Measurements from ENCODE around the gene PID1. TPM values are rescaled to one million over a fixed set of nuclear protein-coding genes. Genes with fewer than 3 reads are reported as not detected.

Gene PID1
- total and polyA plus RNA-seq, 2 donors: 1.0 to 5.2 TPM

DNA sequence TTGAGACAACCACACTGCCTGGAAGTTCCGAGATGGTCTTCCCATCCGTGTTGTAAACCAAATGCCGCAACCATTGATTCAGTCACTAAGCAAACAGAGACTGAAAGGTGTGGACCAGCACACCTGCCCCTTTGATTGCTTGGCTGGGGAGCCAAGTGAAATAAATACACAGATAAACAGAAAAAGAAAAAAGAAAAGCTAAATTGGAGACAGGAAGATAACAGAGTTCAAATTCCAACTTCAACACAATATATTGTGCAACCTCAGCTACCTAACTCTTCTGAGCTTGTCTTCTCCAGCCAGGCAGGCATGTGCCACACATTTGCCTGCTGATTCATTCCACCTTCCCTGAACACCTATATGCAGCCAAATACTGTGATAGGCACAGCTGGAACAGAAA is 110.9 kb downstream of the PID1 start:
- no peak overlapping the region for H3K4me3 ChIP-seq (ENCODE audit: low read length in 2 of 2)
- H3K4me1 ChIP-seq (ENCODE audit: control insufficient read depth in 2 of 2, insufficient read depth in 2 of 2, low read length in 2 of 2): no peaks in the 10 kb centered on the region
- H3K27ac ChIP-seq (ENCODE audit: low read depth in 1 of 2, low read length in 1 of 2): no peak overlapping the region
- 98% methylated on average over 3 of the region's 3 CpGs for WGBS
- H3K36me3 ChIP-seq (ENCODE audit: control insufficient read depth in 2 of 2, insufficient read depth in 2 of 2, low read length in 1 of 2): no peaks in the 10 kb centered on the region
- H3K27me3 ChIP-seq (ENCODE audit: control insufficient read depth in 2 of 2, insufficient read depth in 1 of 2, low read length in 1 of 2): no peaks in the 10 kb centered on the region
- DNase-seq (ENCODE audit: low read depth in 6 of 9, low spot score in 9 of 9): no peak
- H3K9me3 ChIP-seq (ENCODE audit: control insufficient read depth in 2 of 2, insufficient read depth in 1 of 2, low read length in 1 of 2): no peaks in the 10 kb centered on the region

DNA sequence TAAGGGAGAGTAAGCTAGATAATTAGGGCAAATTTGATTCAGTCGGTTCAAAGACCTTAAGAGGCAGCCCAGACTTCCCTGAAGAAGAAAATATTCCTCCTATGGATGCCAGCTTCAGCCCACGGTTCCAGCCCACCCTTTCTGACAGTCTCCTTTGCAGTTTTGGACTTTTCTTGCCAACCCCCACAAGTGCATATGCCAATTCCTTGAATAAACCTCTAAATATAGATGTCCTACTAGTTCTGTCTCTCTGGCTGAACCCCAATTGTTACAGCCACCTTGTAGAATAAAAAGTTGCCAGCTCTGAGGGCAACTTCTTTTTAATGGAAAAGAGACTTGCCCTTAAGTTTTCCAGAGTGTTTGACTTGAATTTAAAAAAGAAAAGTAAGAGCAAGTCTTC is 111.7 kb downstream of the PID1 start:
- no peaks in the 10 kb centered on the region for H3K4me1 ChIP-seq (ENCODE audit: control insufficient read depth in 2 of 2, insufficient read depth in 2 of 2, low read length in 2 of 2)
- H3K4me3 ChIP-seq (ENCODE audit: low read length in 2 of 2): no peak overlapping the region
- WGBS: 74% methylated on average over 2 of the region's 2 CpGs
- H3K36me3 ChIP-seq (ENCODE audit: control insufficient read depth in 2 of 2, insufficient read depth in 2 of 2, low read length in 1 of 2): no peaks in the 10 kb centered on the region
- DNase-seq (ENCODE audit: low read depth in 6 of 9, low spot score in 9 of 9): no peak
- H3K9me3 ChIP-seq (ENCODE audit: control insufficient read depth in 2 of 2, insufficient read depth in 1 of 2, low read length in 1 of 2): no peaks in the 10 kb centered on the region
- no peak overlapping the region for H3K27ac ChIP-seq (ENCODE audit: low read depth in 1 of 2, low read length in 1 of 2)
- no peaks in the 10 kb centered on the region for H3K27me3 ChIP-seq (ENCODE audit: control insufficient read depth in 2 of 2, insufficient read depth in 1 of 2, low read length in 1 of 2)

DNA sequence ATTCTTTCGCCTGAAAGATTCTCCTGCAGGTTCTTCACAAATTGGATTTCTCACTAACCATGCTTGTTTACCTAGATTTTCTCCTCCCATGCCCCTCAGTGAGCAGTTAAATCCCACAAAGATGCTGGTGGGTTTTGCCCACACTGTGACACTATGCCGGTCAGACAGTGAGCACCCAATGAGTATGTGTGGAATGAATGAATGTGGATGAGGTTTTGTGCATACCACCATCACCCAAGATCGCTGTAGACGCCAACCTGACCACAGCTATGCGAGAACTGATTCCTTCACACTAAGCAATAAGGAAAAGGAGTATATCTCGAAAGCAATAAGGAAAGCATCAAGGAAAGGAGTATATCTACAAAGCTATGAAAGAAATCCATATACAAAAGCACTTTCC is 116.7 kb downstream of the PID1 start:
- H3K9me3 ChIP-seq (ENCODE audit: control insufficient read depth in 2 of 2, insufficient read depth in 1 of 2, low read length in 1 of 2): no peaks in the 10 kb centered on the region
- 82% methylated on average over 6 of the region's 6 CpGs for WGBS
- no peak overlapping the region for H3K4me3 ChIP-seq (ENCODE audit: low read length in 2 of 2)
- H3K4me1 ChIP-seq (ENCODE audit: control insufficient read depth in 2 of 2, insufficient read depth in 2 of 2, low read length in 2 of 2): no peaks in the 10 kb centered on the region
- no peak for DNase-seq (ENCODE audit: low read depth in 6 of 9, low spot score in 9 of 9)
- H3K27me3 ChIP-seq (ENCODE audit: control insufficient read depth in 2 of 2, insufficient read depth in 1 of 2, low read length in 1 of 2): no peaks in the 10 kb centered on the region
- no peaks in the 10 kb centered on the region for H3K36me3 ChIP-seq (ENCODE audit: control insufficient read depth in 2 of 2, insufficient read depth in 2 of 2, low read length in 1 of 2)
- H3K27ac ChIP-seq (ENCODE audit: low read depth in 1 of 2, low read length in 1 of 2): no peak overlapping the region

DNA sequence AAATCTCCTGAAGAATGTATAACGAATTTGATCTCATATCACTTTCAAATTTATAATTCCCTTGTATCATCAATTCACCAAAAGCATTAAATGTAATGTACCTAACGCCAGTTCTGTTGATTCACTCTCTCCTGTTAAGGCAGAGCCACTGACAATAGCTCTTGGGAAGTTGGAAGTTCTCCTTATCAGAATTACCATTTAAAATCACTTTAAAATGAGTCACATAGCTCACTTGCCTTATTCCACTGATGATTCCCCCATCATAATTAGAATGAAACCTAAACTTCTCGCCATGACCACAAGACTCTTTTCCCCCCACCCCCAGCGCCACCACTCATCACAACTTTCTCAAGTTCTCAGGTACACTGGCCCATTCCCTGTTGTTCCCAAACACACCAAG is 117.1 kb downstream of the PID1 start:
- no peak for DNase-seq (ENCODE audit: low read depth in 6 of 9, low spot score in 9 of 9)
- Histone ChIP-seq H3K27me3 (ENCODE audit: control insufficient read depth in 2 of 2, insufficient read depth in 1 of 2, low read length in 1 of 2) (no peaks in the 10 kb centered on the region), H3K36me3 (ENCODE audit: control insufficient read depth in 2 of 2, insufficient read depth in 2 of 2, low read length in 1 of 2) (no peaks in the 10 kb centered on the region), H3K9me3 (ENCODE audit: control insufficient read depth in 2 of 2, insufficient read depth in 1 of 2, low read length in 1 of 2) (no peaks in the 10 kb centered on the region), H3K4me1 (ENCODE audit: control insufficient read depth in 2 of 2, insufficient read depth in 2 of 2, low read length in 2 of 2) (no peaks in the 10 kb centered on the region), H3K27ac (ENCODE audit: low read depth in 1 of 2, low read length in 1 of 2) (no peak overlapping the region), H3K4me3 (ENCODE audit: low read length in 2 of 2) (no peak overlapping the region)
- WGBS: 87% methylated on average over 4 of the region's 4 CpGs

DNA sequence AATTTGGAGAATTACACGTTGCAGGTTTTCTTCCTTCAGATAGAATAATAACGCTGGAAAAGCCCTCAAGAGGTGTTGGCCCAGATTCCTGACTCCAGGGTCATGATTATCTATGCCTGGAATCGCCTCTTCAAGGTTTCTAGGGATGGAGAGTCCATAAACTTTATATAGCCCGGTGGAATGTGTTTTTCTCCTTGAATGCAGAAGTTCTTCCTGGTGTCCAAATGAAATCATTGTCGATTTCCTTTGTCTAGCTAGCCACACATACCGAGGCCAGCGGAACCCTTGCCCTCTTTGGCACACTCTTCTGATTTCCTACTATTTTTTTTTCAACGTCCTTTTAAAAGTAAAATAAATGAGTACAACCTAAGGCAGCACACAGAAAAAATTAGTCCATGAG is 117.8 kb downstream of the PID1 start:
- no peak for DNase-seq (ENCODE audit: low read depth in 6 of 9, low spot score in 9 of 9)
- Histone ChIP-seq H3K27ac (ENCODE audit: low read depth in 1 of 2, low read length in 1 of 2) (no peak overlapping the region), H3K27me3 (ENCODE audit: control insufficient read depth in 2 of 2, insufficient read depth in 1 of 2, low read length in 1 of 2) (no peaks in the 10 kb centered on the region), H3K36me3 (ENCODE audit: control insufficient read depth in 2 of 2, insufficient read depth in 2 of 2, low read length in 1 of 2) (no peaks in the 10 kb centered on the region), H3K4me1 (ENCODE audit: control insufficient read depth in 2 of 2, insufficient read depth in 2 of 2, low read length in 2 of 2) (no peaks in the 10 kb centered on the region), H3K9me3 (ENCODE audit: control insufficient read depth in 2 of 2, insufficient read depth in 1 of 2, low read length in 1 of 2) (no peaks in the 10 kb centered on the region), H3K4me3 (ENCODE audit: low read length in 2 of 2) (no peak overlapping the region)
- WGBS: 82% methylated on average over 8 of the region's 8 CpGs

DNA sequence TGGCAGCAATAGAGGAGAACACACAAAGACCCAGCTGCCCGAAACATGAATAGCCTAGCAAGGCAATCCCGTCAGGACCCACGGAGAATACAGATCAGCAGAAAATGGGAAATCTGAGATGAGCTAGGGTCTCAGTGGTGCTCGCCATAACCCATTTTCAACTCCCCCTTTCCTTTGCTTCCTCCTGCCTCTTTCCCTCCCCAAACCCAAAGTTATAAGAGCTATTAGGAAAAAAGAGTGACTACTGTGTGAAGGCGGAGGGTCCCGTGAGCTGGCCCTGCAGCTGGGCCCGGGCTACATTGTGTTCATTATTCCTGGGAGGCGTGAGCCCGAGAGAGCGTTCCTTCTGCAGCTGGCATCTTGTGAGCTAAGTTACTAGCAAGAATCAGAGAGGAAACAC is 118.4 kb downstream of the PID1 start:
- no peak overlapping the region for H3K27ac ChIP-seq (ENCODE audit: low read depth in 1 of 2, low read length in 1 of 2)
- H3K4me1 ChIP-seq (ENCODE audit: control insufficient read depth in 2 of 2, insufficient read depth in 2 of 2, low read length in 2 of 2): no peaks in the 10 kb centered on the region
- no peaks in the 10 kb centered on the region for H3K27me3 ChIP-seq (ENCODE audit: control insufficient read depth in 2 of 2, insufficient read depth in 1 of 2, low read length in 1 of 2)
- H3K36me3 ChIP-seq (ENCODE audit: control insufficient read depth in 2 of 2, insufficient read depth in 2 of 2, low read length in 1 of 2): no peaks in the 10 kb centered on the region
- no peak overlapping the region for H3K4me3 ChIP-seq (ENCODE audit: low read length in 2 of 2)
- WGBS: 92% methylated on average over 10 of the region's 10 CpGs
- H3K9me3 ChIP-seq (ENCODE audit: control insufficient read depth in 2 of 2, insufficient read depth in 1 of 2, low read length in 1 of 2): no peaks in the 10 kb centered on the region
- DNase-seq (ENCODE audit: low read depth in 6 of 9, low spot score in 9 of 9): no peak

DNA sequence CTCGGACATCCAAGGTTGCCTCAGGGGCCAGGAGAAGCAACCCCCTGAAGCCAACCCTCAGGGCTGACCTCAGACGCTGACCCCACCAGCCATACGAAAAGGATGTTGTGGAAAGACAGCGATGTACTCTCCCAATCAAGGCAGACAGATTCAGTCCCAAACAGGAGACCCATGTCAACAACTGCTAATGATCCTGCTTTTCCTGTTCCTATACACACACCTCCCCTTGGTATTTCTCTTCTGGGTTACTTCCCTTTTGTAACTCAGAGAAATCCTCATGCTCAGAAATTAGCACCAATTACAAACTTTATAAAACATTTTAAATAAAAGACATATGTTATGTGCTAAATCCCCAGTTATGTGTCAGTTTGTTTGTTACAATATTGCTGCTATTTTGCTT is 120.8 kb downstream of the PID1 start:
- 59% methylated on average over 4 of the region's 4 CpGs for WGBS
- no peak for DNase-seq (ENCODE audit: low read depth in 6 of 9, low spot score in 9 of 9)
- H3K27ac ChIP-seq (ENCODE audit: low read depth in 1 of 2, low read length in 1 of 2): no peak overlapping the region
- no peaks in the 10 kb centered on the region for H3K4me1 ChIP-seq (ENCODE audit: control insufficient read depth in 2 of 2, insufficient read depth in 2 of 2, low read length in 2 of 2)
- no peak overlapping the region for H3K4me3 ChIP-seq (ENCODE audit: low read length in 2 of 2)
- H3K36me3 ChIP-seq (ENCODE audit: control insufficient read depth in 2 of 2, insufficient read depth in 2 of 2, low read length in 1 of 2): no peaks in the 10 kb centered on the region
- H3K9me3 ChIP-seq (ENCODE audit: control insufficient read depth in 2 of 2, insufficient read depth in 1 of 2, low read length in 1 of 2): no peaks in the 10 kb centered on the region
- H3K27me3 ChIP-seq (ENCODE audit: control insufficient read depth in 2 of 2, insufficient read depth in 1 of 2, low read length in 1 of 2): no peaks in the 10 kb centered on the region

DNA sequence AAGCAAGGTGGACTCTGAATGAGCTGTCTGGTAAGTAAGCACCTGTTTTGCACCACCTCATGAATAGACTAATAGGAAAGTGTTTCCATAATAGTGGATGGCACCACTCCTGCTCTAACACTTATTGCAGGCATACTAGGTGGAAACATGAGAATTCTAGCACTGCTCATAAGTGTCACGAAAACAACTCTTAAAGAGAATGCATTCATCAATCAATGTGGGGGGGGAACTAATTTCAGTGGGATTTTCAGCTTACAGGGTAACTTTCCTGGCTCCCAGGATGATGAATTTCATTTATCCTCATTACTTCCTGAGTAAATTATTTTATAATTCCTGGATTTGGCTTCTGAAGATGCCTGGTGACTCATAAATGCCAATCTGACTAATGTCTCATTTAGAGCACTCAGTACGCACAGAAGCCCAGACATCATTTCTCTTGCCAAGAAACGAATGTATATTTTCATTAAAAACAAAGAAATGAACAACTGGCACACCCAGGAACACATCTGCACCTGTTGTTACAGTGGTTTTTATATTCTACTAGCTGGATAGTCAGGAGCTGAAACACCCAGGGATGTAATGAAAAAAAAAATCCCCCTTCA is 129.6 kb downstream of the PID1 start:
- Histone ChIP-seq H3K4me1 (ENCODE audit: control insufficient read depth in 2 of 2, insufficient read depth in 2 of 2, low read length in 2 of 2) (no peaks in the 10 kb centered on the region), H3K9me3 (ENCODE audit: control insufficient read depth in 2 of 2, insufficient read depth in 1 of 2, low read length in 1 of 2) (no peaks in the 10 kb centered on the region), H3K27me3 (ENCODE audit: control insufficient read depth in 2 of 2, insufficient read depth in 1 of 2, low read length in 1 of 2) (no peaks in the 10 kb centered on the region), H3K4me3 (ENCODE audit: low read length in 2 of 2) (no peak overlapping the region), H3K36me3 (ENCODE audit: control insufficient read depth in 2 of 2, insufficient read depth in 2 of 2, low read length in 1 of 2) (no peaks in the 10 kb centered on the region), H3K27ac (ENCODE audit: low read depth in 1 of 2, low read length in 1 of 2) (no peak overlapping the region)
- WGBS: 75% methylated on average over 3 of the region's 3 CpGs
- DNase-seq (ENCODE audit: low read depth in 6 of 9, low spot score in 9 of 9): no peak

DNA sequence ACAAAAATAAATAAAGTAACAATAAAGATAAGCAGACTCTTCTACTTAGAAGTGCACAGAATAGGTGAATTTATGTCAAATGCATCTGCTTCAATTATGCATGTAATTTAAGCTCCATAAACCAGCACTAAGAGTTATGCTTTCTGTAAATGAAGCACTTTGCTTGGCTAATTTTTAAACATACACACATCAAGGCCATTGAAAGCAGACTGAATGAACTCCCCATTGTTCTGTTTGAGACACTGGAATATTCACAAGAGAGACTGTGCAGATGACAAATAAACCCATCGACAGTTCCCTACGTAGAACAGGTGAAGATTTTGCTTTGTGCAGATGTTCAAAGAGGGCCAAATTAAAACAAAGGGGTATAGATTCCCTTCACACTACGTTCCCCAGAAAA is 133.4 kb downstream of the PID1 start:
- Histone ChIP-seq H3K9me3 (ENCODE audit: control insufficient read depth in 2 of 2, insufficient read depth in 1 of 2, low read length in 1 of 2) (no peaks in the 10 kb centered on the region), H3K27me3 (ENCODE audit: control insufficient read depth in 2 of 2, insufficient read depth in 1 of 2, low read length in 1 of 2) (no peaks in the 10 kb centered on the region), H3K4me3 (ENCODE audit: low read length in 2 of 2) (no peak overlapping the region), H3K4me1 (ENCODE audit: control insufficient read depth in 2 of 2, insufficient read depth in 2 of 2, low read length in 2 of 2) (no peaks in the 10 kb centered on the region), H3K27ac (ENCODE audit: low read depth in 1 of 2, low read length in 1 of 2) (no peak overlapping the region), H3K36me3 (ENCODE audit: control insufficient read depth in 2 of 2, insufficient read depth in 2 of 2, low read length in 1 of 2) (no peaks in the 10 kb centered on the region)
- 86% methylated on average over 3 of the region's 3 CpGs for WGBS
- DNase-seq (ENCODE audit: low read depth in 6 of 9, low spot score in 9 of 9): no peak

DNA sequence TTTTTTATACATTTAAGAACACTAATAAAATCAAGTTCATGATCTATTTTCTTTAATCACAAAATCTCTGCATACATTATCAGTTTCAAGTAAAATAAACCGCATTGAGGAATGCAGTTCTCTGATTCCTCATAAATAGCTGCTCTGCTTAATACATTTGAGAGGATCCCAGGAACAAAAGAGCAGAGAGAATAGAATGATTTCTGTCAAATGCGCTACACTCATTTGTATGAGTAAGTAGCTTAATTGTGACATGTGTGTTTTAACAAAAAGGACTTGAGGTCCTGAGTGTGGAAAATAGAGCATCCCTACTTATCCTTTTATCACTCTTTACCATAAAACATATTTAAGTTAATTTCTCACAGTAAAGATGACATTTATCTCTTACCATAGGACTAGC is 134.0 kb downstream of the PID1 start:
- no peaks in the 10 kb centered on the region for H3K9me3 ChIP-seq (ENCODE audit: control insufficient read depth in 2 of 2, insufficient read depth in 1 of 2, low read length in 1 of 2)
- 94% methylated on average over 2 of the region's 2 CpGs for WGBS
- no peak overlapping the region for H3K4me3 ChIP-seq (ENCODE audit: low read length in 2 of 2)
- no peak for DNase-seq (ENCODE audit: low read depth in 6 of 9, low spot score in 9 of 9)
- no peak overlapping the region for H3K27ac ChIP-seq (ENCODE audit: low read depth in 1 of 2, low read length in 1 of 2)
- H3K27me3 ChIP-seq (ENCODE audit: control insufficient read depth in 2 of 2, insufficient read depth in 1 of 2, low read length in 1 of 2): no peaks in the 10 kb centered on the region
- no peaks in the 10 kb centered on the region for H3K4me1 ChIP-seq (ENCODE audit: control insufficient read depth in 2 of 2, insufficient read depth in 2 of 2, low read length in 2 of 2)
- H3K36me3 ChIP-seq (ENCODE audit: control insufficient read depth in 2 of 2, insufficient read depth in 2 of 2, low read length in 1 of 2): no peaks in the 10 kb centered on the region

All from thymus (tissue), 11 donors.